HAP-1 (cell line): ENCODE results near the gene LCN12.

Experiments used
- DNase-seq, 2 experiments: peaks; one replicate each; pipeline ENCODE4 v3.0.0-alpha.2; 2016 to 2020; ENCODE audit warnings: low spot score in 2 of 2
- H3K27me3 ChIP-seq: fragments of 250-450 bp; sonication (Bioruptor Pico); 2 replicates; pipeline ENCODE4 v1.5.1; 2020; ENCODE audit warnings: low read depth, mild to moderate bottlenecking, moderate library complexity
- H3K36me3 ChIP-seq: fragments of 250-450 bp; sonication (Bioruptor Pico); replicated peaks from 2 replicates; pipeline ENCODE4 v1.5.1; 2020; ENCODE audit warnings: mild to moderate bottlenecking
- H3K4me1 ChIP-seq: fragments of 250-450 bp; sonication (Bioruptor Pico); 2 replicates; pipeline ENCODE4 v1.5.1; 2020; ENCODE audit warnings: mild to moderate bottlenecking
- H3K4me3 ChIP-seq: fragments of 250-450 bp; sonication (Bioruptor Pico); 2 replicates; pipeline ENCODE4 v1.5.1; 2020; ENCODE audit warnings: mild to moderate bottlenecking, moderate library complexity
- H3K9me3 ChIP-seq: fragments of 250-450 bp; sonication (Bioruptor Pico); 2 replicates; pipeline ENCODE4 v1.5.1; 2020; ENCODE audit warnings: mild to moderate bottlenecking, moderate library complexity
- in situ Hi-C: fragments of 300-500 bp; cut with MboI; formaldehyde crosslinking; loops from 3 replicates; pipeline ENCODE4 v1.14.3; 2020; ENCODE audit warnings: low sequenced_read_pairs, inconsistent platforms, mixed read lengths

Gene LCN12

DNA sequence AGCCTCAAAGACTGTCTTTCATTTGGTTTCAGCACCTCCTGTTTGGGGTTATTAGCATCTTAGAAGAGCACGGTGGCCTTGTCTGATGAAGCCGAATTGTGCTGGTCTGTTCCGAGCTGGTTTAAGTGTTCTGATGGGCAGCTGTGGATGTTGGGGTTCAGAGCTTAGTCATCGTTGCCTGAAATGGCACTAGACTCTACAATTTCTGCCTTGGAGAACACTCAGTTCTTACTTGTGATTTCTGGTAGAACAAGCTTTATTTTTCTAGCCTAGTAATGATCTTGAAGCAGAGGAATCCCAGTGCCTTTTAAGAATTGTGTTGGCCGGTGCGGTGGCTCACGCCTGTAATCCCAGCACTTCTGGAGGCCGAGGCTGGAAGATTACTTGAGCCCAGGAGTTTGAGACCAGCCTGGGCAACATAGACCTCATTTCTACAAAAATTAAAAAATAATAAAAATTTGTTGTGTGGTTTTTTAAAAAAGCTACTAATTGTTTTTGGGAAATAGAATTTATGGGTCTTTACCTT, 15.4 kb upstream of the LCN12 start:
- Histone ChIP-seq H3K27me3 (no peaks in the 10 kb centered on the region), H3K4me1 (no peaks in the 10 kb centered on the region), H3K36me3 (peaks cover 28% of the 10 kb centered on the region), H3K4me3 (no peak overlapping the region), H3K9me3 (peaks cover 2% of the 10 kb centered on the region; the same call in 1 of the 2 replicates)
- no peak for DNase-seq
- in situ Hi-C loops, result no loop called here

DNA sequence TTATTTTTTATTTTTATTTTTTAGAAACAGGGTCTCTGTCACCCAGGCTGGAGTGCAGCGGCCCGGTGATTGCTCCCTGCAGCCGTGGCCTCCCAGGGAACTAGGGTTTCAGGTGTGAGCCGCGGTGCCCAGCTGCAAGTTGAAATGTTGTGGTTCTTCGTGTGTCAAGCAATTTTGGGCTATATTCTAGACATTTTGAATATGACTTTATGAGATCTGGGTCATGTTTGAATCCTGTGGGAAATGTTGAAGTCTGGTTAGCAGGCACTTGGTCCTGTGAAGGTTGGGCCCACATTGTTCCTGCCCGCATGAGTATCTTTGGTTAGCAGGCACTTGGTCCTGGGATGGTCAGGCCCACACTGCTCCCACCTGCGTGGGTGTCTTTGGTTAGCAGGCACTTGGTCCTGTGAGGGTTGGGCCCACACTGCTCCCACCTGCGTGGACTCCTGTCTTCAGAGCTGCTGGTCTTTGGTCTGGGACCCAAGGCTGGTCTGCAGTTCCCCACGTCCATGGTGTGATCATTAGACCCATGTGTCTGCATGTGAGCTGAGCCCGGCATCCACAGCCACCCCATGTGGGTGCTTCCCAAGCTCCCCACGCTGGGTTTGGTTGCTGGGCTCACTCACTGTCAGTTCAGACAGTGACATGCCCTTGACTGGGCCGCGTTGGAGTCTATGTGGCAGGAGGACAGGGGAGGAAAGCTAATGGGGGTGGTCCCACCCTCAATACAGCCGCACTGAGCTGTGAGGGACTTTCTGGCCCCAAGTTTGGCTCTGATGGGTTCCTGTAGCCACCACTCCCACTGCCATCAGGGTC, 14.7 kb upstream of the LCN12 start:
- no peak overlapping the region for H3K4me3 ChIP-seq
- no peaks in the 10 kb centered on the region for H3K27me3 ChIP-seq
- in situ Hi-C loops, result no loop called here
- H3K9me3 ChIP-seq, result no peaks in the 10 kb centered on the region
- peaks cover 32% of the 10 kb centered on the region for H3K36me3 ChIP-seq
- no peak for DNase-seq
- no peaks in the 10 kb centered on the region for H3K4me1 ChIP-seq

DNA sequence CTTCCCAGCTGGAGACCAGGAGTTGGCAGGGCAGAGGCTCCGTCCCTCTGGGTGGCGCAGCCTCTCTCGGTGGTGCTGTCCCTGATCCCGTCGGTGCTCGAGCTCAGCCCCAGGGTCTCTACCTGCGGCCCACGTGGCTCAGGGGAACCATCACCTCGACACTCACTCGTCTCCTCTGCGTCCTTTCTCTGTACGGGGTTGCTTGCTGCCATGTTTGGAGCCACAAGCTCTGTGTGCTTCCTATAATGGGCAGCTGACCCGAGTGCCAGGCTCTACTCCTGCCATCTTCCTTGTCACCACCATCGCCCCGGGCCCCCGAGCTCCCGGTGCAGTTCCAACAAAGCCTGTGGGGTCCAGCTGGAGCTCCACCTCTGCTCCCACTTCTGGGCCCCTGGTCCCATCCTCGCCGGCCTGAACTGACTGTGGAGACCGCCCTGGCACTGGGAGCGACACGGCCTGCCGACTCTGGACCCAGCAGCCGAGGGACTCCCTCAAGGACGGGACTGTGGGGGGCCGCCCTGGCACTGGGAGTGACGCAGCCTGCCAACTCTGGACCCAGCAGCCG, 12.6 kb upstream of the LCN12 start:
- no peak overlapping the region for H3K4me3 ChIP-seq
- peaks cover 38% of the 10 kb centered on the region for H3K36me3 ChIP-seq

DNA sequence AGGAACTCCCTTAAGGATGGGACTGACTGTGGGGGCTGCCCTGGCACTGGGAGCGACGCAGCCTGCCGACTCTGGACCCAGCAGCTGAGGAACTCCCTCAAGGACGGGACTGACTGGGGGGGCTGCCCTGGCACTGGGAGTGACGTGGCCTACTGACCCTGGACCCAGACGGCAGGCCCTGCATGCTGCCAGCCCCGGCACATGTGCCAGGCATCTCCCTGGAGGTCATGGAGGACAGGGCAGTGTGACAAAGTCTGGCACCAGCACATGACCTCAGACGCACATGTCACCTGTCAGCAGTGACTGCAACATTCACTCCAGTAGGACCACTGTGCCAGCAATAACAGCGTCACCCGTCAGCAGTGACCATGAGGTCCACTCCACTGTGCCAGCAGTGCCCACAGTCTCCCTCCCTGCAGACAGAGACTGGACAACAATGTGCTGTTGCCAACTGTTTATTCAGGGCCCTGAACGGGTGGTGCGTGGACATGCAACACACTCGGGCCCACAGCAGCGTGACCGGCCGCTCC, 12.0 kb upstream of the LCN12 start:
- peaks cover 3% of the 10 kb centered on the region; the same call in 1 of the 2 replicates for H3K4me1 ChIP-seq
- in situ Hi-C loops, result no loop called here
- DNase-seq, result no peak
- no peak overlapping the region for H3K4me3 ChIP-seq
- no peaks in the 10 kb centered on the region for H3K27me3 ChIP-seq
- peaks cover 38% of the 10 kb centered on the region for H3K36me3 ChIP-seq
- no peaks in the 10 kb centered on the region for H3K9me3 ChIP-seq

More for the DNA sequence above, 12.6 kb upstream of the LCN12 start:
- H3K9me3 ChIP-seq, result no peaks in the 10 kb centered on the region
- no peaks in the 10 kb centered on the region for H3K27me3 ChIP-seq
- in situ Hi-C loops, result no loop called here
- H3K4me1 ChIP-seq, result no peaks in the 10 kb centered on the region
- no peak for DNase-seq

DNA sequence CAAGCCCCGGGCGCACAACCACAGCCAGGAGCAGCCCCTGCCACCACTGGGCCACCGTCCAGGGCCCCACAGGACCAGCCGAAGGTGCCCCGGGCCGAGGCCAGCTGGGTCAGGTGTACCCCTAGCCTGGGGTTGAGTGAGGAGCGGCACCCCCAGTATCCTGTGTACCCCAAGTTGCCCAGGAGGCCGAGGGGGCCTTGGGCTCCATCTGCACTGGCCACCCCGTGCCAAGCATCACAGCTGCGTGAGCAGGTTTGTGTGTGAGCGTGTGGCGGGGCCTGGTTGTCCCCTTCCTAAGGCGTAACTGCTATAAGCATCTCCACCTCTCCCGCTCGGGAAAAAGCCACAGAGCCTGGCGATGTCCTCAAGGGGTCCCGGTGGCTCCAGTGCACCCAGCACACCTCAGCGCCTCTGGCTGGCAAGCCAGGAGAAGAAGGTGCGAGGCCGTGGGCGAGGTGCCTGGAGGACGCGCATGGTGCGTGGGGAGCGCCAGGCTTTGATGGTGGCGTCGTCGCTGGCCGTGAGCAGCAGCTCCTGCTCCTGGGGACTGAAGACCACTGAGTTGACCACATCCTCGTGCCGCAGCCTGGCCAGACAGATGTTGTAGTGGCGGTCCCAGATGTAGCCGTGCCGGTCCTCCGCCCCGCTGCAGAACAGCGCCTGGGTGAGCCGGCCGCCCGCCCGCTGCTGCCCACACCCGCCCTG, 11.4 kb upstream of the LCN12 start:
- Histone ChIP-seq H3K4me3 (no peak overlapping the region), H3K36me3 (peaks cover 38% of the 10 kb centered on the region), H3K4me1 (peaks cover 3% of the 10 kb centered on the region; the same call in 1 of the 2 replicates), H3K9me3 (no peaks in the 10 kb centered on the region), H3K27me3 (no peaks in the 10 kb centered on the region)
- in situ Hi-C loops, result no loop called here
- DNase-seq, result no peak

DNA sequence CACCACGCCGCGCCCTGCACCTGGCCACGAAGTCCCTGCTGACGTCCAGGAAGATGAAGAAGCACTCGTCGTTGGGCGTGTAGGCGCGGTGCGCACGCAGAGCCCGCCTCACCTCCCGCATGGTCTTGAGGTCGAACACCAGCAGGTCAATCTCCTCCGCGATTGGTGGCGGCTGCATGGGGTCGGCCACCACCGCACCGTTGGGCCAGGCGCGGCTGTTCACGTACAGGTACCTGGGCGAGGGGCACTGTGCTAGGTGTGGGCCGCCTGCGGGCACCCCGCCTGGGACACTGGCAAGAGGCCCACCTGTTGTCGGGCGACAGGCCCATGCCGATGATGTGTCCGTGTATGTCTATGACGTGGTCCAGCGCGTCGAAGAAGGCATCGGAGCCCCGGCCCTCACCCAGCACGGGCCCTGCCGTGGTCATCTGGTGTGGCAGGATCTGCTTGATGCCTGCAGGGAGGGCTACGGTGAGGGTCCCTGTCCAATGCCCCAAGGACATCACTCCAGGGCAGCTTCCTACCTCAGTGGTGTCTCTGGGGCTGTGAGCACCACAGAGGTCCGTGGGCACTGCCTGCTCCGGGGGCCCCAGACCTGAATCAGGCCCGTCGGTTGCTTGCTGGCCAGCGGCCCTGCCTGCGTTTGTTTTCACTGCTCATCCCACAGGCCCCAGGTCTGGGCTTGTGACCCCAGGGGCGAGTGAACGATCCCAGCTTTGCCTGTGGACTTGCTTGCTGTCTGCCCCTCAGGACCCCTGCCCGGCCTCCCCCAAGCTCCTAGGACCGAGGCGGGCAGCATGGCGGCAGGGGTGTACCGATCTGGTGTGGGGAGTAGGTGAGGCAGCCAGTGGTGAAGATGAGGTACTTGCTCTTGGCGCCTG, 10.6 kb upstream of the LCN12 start:
- DNase-seq, result no peak
- Histone ChIP-seq H3K9me3 (no peaks in the 10 kb centered on the region), H3K4me1 (peaks cover 3% of the 10 kb centered on the region; the same call in 1 of the 2 replicates), H3K36me3 (peaks cover 38% of the 10 kb centered on the region), H3K27me3 (no peaks in the 10 kb centered on the region), H3K4me3 (no peak overlapping the region)
- in situ Hi-C loops, result no loop called here

DNA sequence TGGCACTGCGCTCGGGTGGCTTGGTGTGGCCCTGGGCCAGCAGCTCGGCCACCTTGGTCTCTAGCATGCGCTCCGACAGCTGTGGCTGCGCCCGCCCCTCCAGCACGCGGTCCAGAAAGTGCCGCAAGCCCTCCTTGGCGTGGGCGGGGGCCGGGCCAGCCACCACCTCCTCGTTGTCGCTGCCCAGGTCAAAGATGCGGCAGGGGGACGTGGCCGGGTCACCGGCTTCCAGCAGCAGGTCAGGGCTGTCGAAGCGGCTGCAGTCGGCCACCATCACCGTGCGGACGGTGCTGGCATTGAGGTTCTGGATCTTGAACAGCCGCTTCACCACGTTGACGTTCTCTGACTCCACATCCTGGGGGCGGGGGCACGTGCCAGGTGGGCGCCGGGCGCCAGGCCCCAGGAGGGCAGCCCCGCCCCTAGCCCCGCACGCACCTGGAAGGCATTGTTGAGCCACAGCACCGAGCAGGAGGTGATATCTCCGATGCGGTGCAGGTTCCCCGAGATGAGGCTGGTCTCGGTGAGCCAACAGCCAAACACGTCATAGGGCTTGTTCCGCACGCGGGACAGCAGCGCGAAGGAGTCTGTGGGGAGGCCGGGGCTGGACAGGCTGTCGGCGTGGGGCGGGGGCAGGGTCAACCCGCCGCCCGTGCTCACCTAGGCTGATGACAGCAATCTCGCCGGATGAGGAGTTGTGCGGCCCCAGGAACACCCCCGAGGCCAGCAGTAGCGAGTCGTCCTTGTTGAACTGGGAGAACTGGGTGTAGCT, 9.8 kb upstream of the LCN12 start:
- in situ Hi-C loops, result no loop called here
- H3K4me3 ChIP-seq, result no peak overlapping the region
- H3K36me3 ChIP-seq, result peaks cover 38% of the 10 kb centered on the region
- H3K4me1 ChIP-seq, result peaks cover 3% of the 10 kb centered on the region; the same call in 1 of the 2 replicates
- no peaks in the 10 kb centered on the region for H3K27me3 ChIP-seq
- no peak for DNase-seq
- no peaks in the 10 kb centered on the region for H3K9me3 ChIP-seq

DNA sequence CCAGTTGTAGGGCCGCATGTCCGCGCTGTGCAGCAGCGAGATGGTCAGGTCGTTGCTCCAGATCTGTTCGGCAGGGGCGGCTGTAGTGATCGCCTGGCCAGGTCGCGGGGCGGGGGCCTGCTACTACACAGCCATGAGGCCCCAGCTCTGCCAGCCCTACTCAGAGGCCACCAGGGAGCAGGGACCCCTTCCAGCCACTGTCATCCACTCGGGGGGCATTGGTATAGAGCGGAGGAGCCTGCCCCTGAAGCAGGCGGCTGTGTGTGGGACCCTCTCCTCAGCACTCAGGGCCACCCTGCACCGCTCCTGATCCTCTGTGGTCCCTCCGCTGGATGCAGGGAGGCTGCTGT, 9.2 kb upstream of the LCN12 start:
- no peaks in the 10 kb centered on the region for H3K9me3 ChIP-seq
- H3K4me1 ChIP-seq, result peaks cover 6% of the 10 kb centered on the region
- H3K36me3 ChIP-seq, result peaks cover 38% of the 10 kb centered on the region
- H3K27me3 ChIP-seq, result no peaks in the 10 kb centered on the region
- in situ Hi-C loops, result no loop called here
- no peak for DNase-seq
- peak overlapping the region; percentile 78 for H3K4me3 ChIP-seq

DNA sequence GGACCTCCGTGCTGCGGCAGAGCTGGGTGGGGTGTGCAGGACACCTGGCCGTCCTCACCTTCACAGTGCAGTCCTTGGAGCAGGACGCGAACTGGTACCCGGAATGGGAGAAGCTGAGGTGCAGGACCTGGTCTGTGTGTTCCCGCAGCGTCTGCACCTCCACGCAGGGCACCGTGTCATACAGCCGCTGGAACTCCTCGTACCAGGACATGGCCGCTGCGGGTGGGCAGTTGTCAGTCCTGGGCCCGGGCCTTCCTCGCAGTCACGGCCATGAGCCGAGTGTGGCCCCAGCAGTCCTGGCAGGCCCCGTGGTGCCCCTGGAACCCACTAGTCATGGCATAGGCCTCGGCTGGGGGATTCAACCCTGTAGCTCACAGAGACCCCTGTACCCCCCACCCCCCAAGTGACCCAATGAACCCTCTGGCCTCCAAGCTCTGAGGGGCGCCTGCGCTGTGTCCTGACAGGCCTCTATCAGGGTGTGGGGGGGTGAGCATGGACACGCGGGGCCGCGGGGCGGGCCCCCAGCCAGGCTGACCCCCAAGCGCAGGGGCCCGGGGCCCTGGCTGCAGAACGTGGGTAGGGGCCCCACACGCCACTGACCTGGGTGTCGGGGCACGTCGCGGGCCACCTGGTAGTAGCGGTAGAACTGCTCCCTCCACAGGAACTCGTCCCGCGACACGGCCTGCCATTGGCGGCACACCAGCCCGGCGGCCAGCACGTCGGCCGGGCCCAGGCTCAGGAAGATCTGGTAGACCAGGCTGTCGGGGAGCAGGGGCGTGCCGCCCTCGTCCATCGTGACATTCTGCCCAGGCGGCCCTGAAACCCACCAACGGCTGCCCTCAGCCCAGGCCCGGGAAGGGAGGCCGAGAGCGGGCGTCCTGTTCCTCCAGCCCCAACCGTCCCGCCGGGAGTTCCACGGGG, 8.5 kb upstream of the LCN12 start:
- Histone ChIP-seq H3K4me1 (peaks cover 13% of the 10 kb centered on the region), H3K27me3 (no peaks in the 10 kb centered on the region), H3K36me3 (peaks cover 38% of the 10 kb centered on the region), H3K4me3 (peak overlapping the region; percentile 78), H3K9me3 (no peaks in the 10 kb centered on the region)
- DNase-seq, result peak in 1 of 2 experiments; percentile 50
- in situ Hi-C loops, result no loop called here

DNA sequence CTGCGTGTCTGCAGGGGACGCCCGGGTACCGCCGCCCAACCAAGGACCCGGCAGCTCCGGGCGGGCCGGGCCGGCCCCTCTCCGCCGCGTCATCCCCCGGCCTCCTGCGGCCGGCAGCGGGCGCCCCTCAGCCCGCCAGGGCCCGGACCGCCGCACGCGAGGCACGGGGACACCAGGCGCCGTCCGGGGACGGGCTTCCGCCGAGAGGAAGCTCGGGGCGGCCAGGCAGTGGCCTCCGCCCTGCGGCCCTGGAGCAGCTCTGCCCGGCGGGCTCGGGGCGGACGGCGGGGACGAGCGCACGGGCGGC, 7.9 kb upstream of the LCN12 start:
- Histone ChIP-seq H3K9me3 (no peaks in the 10 kb centered on the region), H3K4me1 (peaks cover 19% of the 10 kb centered on the region), H3K36me3 (peaks cover 34% of the 10 kb centered on the region), H3K27me3 (no peaks in the 10 kb centered on the region), H3K4me3 (peak overlapping the region; percentile 78)
- no peak for DNase-seq
- in situ Hi-C loops, result no loop called here

DNA sequence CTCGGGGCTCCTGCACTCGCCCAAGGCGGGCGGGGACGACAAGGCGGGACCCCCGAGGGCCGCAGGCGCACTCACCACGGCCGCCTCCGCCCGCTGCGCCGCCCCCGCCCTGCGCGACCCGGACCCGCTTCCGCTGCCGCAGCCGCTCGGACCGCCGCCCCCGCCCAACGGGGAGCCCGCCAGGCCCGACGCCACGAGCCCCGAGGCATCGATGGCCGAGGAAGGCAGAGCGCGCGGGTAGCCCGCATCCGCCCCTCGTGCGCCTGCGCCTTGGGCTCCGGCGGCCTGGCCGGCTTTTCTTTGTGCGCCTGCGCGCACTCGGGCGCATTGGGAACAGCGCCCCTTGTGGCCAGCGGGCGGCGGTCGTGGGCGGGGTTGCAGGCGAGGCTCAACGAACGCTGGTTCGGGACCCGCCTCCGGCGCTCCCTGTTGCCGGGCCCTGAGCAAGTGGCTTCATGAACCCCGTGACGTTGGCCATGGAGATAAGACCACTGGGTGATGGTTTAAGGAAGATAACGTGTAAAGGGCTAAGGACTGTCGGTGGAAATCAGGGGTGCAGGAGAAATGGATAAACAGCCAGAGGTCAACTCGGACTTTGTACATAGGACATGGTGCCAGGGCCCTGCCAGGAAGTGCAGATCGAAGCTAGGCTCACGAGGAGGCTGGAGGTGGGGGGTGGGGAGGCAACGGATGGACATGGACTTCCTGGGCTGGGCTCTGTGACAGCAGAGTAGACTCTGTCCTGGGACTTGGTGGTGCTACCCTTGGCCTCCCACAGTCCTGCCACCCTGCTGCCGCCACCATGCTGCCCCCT, 7.3 kb upstream of the LCN12 start, which contains the start of the genes C8G and FBXW5:
TSS of gene C8G (plus strand) at position 725 of the 814 bp plus-strand sequence. CDS start at position 803, 78 bp downstream.
TSS of gene FBXW5 (minus strand) at position 220 of the 814 bp plus-strand sequence. CDS start 655 bp downstream, outside the sequence.
- peak within 1 kb of the TSS; percentile 78 for H3K4me3 ChIP-seq
- no peaks in the 10 kb centered on the region for H3K27me3 ChIP-seq
- in situ Hi-C loops, result no loop called here
- peaks cover 29% of the 10 kb centered on the region for H3K36me3 ChIP-seq
- peak; percentile 91 to 94 for DNase-seq
- H3K9me3 ChIP-seq, result no peaks in the 10 kb centered on the region
- peaks cover 19% of the 10 kb centered on the region for H3K4me1 ChIP-seq
